OCI-LY1 (cell line): ENCODE data around the gene KCNT1.

Experiments used
- CTCF ChIP-seq: fragments of 200-600 bp; sonication (generic), shearing (Covaris generic); IDR thresholded peaks from 2 replicates; pipeline ENCODE4 v1.5.1; 2017; ENCODE audit warnings: mild to moderate bottlenecking, antibody characterized with exemption, low read length, moderate library complexity, mixed read lengths
- EZH2 ChIP-seq: fragments of 200-600 bp; sonication (generic), shearing (Covaris generic); IDR thresholded peaks from 2 replicates; pipeline ENCODE4 v1.8.0; 2017; ENCODE audit warnings: borderline replicate concordance, mixed run types, mild to moderate bottlenecking, antibody characterized with exemption, low read length, moderate library complexity, mixed read lengths

GRCh38 chr9:135785013-135785575 is 83.1 kb downstream of the KCNT1 start:
- TF ChIP-seq CTCF: no peak
- TF ChIP-seq EZH2: no peak
